Neural progenitor cell (in vitro differentiated cells): ENCODE results near the gene EXOSC10.

Experiments
- CTCF ChIP-seq: fragments of 200-600 bp; sonication (generic); IDR thresholded peaks from 2 replicates; pipeline ENCODE4 v1.5.1; 2017; ENCODE audit warnings: antibody characterized with exemption, mild to moderate bottlenecking
- EZH2 ChIP-seq: fragments of 200-600 bp; sonication (generic); IDR thresholded peaks from 2 replicates; pipeline ENCODE4 v1.6.1; 2017; ENCODE audit warnings: antibody characterized with exemption, mild to moderate bottlenecking, moderate library complexity
- EZH2phosphoT487 ChIP-seq: fragments of 200-600 bp; sonication (generic); IDR thresholded peaks from 2 replicates; pipeline ENCODE4 v1.6.1; 2017; ENCODE audit warnings: antibody characterized with exemption

- TF ChIP-seq CTCF (no peak), EZH2phosphoT487 (no peak), EZH2 (no peak)
Measured at GRCh38 chr1:11101347-11101746, 1.7 kb upstream of the EXOSC10 start.
